PFSK-1 (cell line): Measurements from ENCODE around the gene NKAIN2.

Experiments used
- POLR2AphosphoS5 ChIP-seq: IDR thresholded peaks from 2 replicates; pipeline ENCODE4 v1.6.1; 2012; ENCODE audit warnings: low read depth, mild to moderate bottlenecking, control low read depth, low read length, moderate library complexity
- TF ChIP-seq, protein P1 (sequence below), 2 experiments: IDR thresholded peaks; 2 replicates each; pipeline versions ENCODE4 v1.6.1 to v1.8.0; 2011 to 2012; ENCODE audit warnings: low read depth in 2 of 2, low read length in 2 of 2, control low read depth in 1 of 2, inconsistent platforms in 1 of 2, mild to moderate bottlenecking in 1 of 2, moderate library complexity in 1 of 2; ENCODE audit not compliant: insufficient read depth in 1 of 2

- TF ChIP-seq, protein P1, sequence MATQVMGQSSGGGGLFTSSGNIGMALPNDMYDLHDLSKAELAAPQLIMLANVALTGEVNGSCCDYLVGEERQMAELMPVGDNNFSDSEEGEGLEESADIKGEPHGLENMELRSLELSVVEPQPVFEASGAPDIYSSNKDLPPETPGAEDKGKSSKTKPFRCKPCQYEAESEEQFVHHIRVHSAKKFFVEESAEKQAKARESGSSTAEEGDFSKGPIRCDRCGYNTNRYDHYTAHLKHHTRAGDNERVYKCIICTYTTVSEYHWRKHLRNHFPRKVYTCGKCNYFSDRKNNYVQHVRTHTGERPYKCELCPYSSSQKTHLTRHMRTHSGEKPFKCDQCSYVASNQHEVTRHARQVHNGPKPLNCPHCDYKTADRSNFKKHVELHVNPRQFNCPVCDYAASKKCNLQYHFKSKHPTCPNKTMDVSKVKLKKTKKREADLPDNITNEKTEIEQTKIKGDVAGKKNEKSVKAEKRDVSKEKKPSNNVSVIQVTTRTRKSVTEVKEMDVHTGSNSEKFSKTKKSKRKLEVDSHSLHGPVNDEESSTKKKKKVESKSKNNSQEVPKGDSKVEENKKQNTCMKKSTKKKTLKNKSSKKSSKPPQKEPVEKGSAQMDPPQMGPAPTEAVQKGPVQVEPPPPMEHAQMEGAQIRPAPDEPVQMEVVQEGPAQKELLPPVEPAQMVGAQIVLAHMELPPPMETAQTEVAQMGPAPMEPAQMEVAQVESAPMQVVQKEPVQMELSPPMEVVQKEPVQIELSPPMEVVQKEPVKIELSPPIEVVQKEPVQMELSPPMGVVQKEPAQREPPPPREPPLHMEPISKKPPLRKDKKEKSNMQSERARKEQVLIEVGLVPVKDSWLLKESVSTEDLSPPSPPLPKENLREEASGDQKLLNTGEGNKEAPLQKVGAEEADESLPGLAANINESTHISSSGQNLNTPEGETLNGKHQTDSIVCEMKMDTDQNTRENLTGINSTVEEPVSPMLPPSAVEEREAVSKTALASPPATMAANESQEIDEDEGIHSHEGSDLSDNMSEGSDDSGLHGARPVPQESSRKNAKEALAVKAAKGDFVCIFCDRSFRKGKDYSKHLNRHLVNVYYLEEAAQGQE (IDR thresholded peaks at IDR 0.05; ENCODE audit: insufficient read depth in 1 of 2, low read depth in 2 of 2, low read length in 2 of 2) = no peak
- TF ChIP-seq POLR2AphosphoS5 = no peak
These were observed 99.2 kb downstream of the NKAIN2 start for GRCh38 chr6:123902738-123903313.
